SK-N-SH treated with all-trans-retinoic acid at 6 μM for 48 hours (cell line): ENCODE results near the gene PEX1.

Experiments
- OSR1 ChIP-seq: fragments of 250-450 bp; sonication (Bioruptor Pico); IDR thresholded peaks from 2 replicates; pipeline ENCODE4 v1.8.0; 2022; ENCODE audit warnings: moderate library complexity, mild to moderate bottlenecking, inconsistent platforms
- ZC3H10 ChIP-seq: fragments of 250-450 bp; sonication (Bioruptor Pico); IDR thresholded peaks from 2 replicates; pipeline ENCODE4 v1.5.1; 2021; ENCODE audit warnings: mild to moderate bottlenecking, moderate library complexity

- TF ChIP-seq ZC3H10 (CRISPR knock-in tag) (no peak), OSR1 (CRISPR knock-in tag) (no peak)
Measured at GRCh38 chr7:92523110-92523509, 5.2 kb downstream of the PEX1 start.
